Kidney epithelial cell (primary cell): ENCODE results near the gene LAT. TPM values are rescaled to one million over a fixed set of nuclear protein-coding genes. Genes with fewer than 3 reads are reported as not detected.

Source experiments
- DNase-seq: peaks from one replicate; pipeline ENCODE4 v3.0.0-alpha.2; 2010; ENCODE audit warnings: low read depth
- H3K27me3 ChIP-seq: 2 replicates; pipeline ENCODE4 v1.6.0; 2011; ENCODE audit warnings: low read length; ENCODE audit not compliant: control insufficient read depth, insufficient read depth
- H3K36me3 ChIP-seq: 2 replicates; pipeline ENCODE4 v1.5.1; 2011; ENCODE audit warnings: low read length; ENCODE audit not compliant: control insufficient read depth, insufficient read depth
- H3K4me3 ChIP-seq: 2 replicates; pipeline ENCODE4 v1.5.1; 2011; ENCODE audit warnings: low read depth, mild to moderate bottlenecking, control low read depth, low read length
- total RNA-seq: library from RNA; depleted of rRNA; stranded (reverse); fragments of >200 nt; gene quantifications from 2 replicates; pipeline ENCODE4 v1.2.3, GENCODE V29; 2015
- TF ChIP-seq, protein P1 (sequence below): IDR thresholded peaks from 2 replicates; pipeline ENCODE4 v1.5.1; 2011; ENCODE audit warnings: mild to moderate bottlenecking, moderate library complexity, low read length, control low read depth, inconsistent platforms; ENCODE audit not compliant: insufficient read depth, poor library complexity, severe bottlenecking

LAT gene
- total RNA-seq, 1 donor from 2014 or later: 2.9 TPM

DNA sequence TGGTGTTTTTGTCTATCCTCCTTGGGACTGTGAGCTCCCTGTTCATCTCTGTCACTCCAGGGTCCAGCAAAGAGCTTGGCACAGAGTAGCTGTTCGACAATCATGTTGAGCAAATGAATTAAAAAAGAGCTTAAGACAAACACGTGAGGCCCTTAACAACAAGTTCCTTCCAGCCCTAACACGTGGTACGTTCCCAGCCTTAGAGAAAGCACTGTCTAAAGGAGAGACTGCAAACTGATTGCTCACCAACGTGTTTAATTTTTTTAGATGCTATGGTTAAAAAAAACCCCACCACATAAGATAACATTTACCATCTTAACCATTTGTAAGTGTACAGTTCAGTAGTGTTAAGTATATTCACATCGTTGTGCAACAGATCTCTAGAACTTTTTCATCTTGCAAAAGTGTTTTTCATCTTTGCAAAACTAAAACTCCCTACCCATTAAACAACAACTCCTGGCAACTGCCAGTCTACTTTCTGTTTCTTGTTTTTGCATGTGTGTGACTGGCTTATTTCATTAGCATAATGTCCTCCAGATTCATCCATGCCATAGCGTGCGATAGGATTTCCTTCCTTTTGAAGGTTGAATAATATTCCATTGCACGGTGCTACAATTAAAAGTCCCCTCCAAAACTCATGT is 28.2 kb downstream of the LAT start:
- Histone ChIP-seq H3K36me3 (no peaks in the 10 kb centered on the region), H3K27me3 (no peaks in the 10 kb centered on the region), H3K4me3 (no peak overlapping the region)
- DNase-seq: no peak
- TF ChIP-seq, protein P1, sequence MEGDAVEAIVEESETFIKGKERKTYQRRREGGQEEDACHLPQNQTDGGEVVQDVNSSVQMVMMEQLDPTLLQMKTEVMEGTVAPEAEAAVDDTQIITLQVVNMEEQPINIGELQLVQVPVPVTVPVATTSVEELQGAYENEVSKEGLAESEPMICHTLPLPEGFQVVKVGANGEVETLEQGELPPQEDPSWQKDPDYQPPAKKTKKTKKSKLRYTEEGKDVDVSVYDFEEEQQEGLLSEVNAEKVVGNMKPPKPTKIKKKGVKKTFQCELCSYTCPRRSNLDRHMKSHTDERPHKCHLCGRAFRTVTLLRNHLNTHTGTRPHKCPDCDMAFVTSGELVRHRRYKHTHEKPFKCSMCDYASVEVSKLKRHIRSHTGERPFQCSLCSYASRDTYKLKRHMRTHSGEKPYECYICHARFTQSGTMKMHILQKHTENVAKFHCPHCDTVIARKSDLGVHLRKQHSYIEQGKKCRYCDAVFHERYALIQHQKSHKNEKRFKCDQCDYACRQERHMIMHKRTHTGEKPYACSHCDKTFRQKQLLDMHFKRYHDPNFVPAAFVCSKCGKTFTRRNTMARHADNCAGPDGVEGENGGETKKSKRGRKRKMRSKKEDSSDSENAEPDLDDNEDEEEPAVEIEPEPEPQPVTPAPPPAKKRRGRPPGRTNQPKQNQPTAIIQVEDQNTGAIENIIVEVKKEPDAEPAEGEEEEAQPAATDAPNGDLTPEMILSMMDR: no peak

DNA sequence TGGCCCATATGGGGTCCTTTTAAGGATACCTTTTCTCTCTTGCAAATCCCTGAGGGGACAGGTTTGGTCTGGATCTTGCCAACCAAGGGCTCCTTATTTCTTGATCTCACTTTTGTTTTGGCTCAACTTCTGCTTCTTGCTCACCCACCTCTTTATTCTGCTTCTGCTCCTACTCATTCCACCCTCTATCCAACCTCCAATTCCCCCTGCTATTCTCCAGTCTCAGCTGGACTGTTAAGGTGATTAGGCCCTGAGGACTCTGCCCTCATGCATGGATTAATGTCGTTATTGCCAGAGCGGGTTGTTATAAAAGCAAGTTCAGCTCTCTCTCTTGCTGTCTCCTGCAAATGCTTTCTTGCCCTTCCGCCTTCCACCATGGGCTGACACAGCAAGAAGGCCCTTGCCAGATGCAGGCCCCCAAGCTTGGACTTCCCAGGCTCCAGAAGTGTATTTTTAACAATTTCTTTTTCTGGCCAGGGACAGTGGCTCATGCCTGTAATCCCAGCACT is 29.8 kb downstream of the LAT start:
- no peak overlapping the region for H3K4me3 ChIP-seq
- H3K36me3 ChIP-seq: no peaks in the 10 kb centered on the region
- no peaks in the 10 kb centered on the region for H3K27me3 ChIP-seq
- DNase-seq: no peak
- TF ChIP-seq, protein P1: no peak

DNA sequence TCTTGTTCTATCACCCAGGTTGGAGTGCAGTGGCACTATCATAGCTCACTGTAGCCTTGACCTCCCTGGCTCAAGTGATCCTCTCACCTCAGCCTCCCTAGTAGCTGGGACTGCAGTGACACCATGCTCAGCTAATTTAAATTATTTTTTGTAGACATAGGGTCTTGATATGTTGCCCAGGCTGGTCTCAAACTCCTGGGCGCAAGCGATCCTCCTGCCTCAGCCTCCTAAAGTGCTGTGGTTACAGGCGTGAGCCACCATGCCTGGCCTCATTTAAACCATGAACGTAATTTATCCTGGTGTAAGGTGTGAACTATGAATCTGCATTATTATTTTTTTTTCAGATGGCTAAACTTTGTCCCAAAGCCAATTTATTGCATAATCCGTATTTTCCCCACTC is 37.3 kb downstream of the LAT start:
- no peaks in the 10 kb centered on the region for H3K27me3 ChIP-seq
- no peak overlapping the region for H3K4me3 ChIP-seq
- TF ChIP-seq, protein P1: no peak
- no peaks in the 10 kb centered on the region for H3K36me3 ChIP-seq
- no peak for DNase-seq

DNA sequence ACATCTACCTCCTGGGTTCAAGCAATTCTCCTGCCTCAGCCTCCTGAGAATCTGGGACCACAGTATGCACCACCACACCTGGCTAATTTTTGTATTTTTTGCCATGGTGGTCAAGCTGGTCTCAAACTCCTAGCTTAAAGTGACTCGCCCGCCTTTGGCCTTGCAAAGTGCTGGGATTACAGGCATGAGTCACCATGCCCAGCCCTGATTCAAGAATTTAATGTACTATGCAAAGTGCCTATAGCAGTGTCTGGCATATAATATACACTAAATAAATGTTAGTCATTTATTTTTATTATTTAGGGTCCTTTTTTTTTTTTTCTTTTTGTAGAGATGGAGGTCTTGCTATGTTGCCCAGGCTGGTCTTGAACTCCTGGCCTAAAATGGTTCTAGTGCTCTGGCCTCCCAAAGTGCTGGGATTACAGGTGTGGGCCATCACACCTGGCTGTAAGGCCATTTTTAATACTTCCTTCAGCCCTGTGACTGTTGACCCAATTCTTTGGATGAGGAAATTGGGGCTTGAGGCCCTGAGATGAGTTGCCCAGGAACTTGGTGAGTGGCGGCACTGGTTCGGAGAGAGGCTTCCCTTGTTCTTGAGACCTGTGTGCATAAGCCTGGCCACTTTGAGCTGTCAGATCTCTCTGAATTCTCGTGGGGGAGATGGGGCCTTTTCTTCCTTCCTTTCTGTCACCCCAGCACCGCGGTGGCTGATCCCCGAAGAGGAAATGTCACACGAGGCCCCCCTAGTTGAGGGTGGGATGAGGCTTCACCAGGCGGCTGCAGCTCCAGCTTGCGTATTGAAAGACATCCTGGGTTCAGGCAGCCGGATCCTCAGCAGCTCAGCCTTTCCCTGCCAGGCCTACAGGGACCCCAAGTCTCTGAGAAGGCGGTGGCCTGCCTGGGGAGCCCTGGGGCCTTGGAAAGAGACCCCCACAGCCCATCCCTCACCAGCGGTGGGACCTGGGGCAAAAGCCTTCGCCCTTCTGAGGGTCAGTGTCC is 38.7 kb downstream of the LAT start:
- DNase-seq: no peak
- Histone ChIP-seq H3K27me3 (no peaks in the 10 kb centered on the region), H3K4me3 (no peak overlapping the region), H3K36me3 (no peaks in the 10 kb centered on the region)
- TF ChIP-seq, protein P1: no peak

DNA sequence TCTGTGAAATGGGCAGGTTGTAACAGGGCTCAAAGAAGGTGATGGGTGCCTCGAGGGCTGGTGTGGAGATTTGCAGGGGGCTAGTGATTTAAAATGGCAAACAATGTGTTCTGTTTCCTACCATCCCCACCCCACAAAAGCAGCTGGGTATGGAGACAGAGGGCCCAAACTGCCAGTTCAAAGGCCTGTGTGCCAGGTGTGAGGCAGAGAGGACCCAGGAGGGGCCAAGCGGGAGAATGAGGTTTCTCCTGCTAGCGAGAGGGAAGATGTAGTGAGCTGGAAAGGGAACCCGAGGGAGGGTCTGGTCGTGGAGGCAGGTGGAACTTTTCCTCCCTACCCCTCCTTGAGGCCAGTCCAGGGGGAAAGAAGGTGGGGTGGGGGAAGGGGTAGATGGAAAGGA is 39.4 kb downstream of the LAT start:
- TF ChIP-seq, protein P1: no peak
- no peak overlapping the region for H3K4me3 ChIP-seq
- no peaks in the 10 kb centered on the region for H3K27me3 ChIP-seq
- H3K36me3 ChIP-seq: no peaks in the 10 kb centered on the region
- no peak for DNase-seq
